CD14-positive monocyte (primary cell): ENCODE data around the gene LGALSL. TPM values are rescaled to one million over a fixed set of nuclear protein-coding genes. Genes with fewer than 3 reads are reported as not detected.

ENCODE experiments used
- DNase-seq, 3 donors: peaks; one replicate each; pipeline ENCODE4 v3.0.0-alpha.2; 2011 to 2022
- H2AFZ ChIP-seq: 2 replicates; pipeline ENCODE4 v1.6.0; 2012; ENCODE audit warnings: mild to moderate bottlenecking, low read depth, low read length, inconsistent platforms; ENCODE audit not compliant: insufficient read depth, poor library complexity, severe bottlenecking
- H3K27ac ChIP-seq, 2 donors: 1 replicate in 1 of 2; 2 replicates in 1 of 2; pipeline ENCODE4 v1.5.1; 2012 to 2013; ENCODE audit warnings: low read length in 2 of 2, control low read depth in 1 of 2, inconsistent platforms in 1 of 2, low read depth in 1 of 2, mild to moderate bottlenecking in 1 of 2
- H3K27me3 ChIP-seq, 2 donors: one replicate each; pipeline versions ENCODE4 v1.6.0 to v1.6.1; 2011 to 2013; ENCODE audit warnings: low read length in 2 of 2; ENCODE audit not compliant: control insufficient read depth in 2 of 2, insufficient read depth in 2 of 2
- H3K36me3 ChIP-seq, 2 donors: replicated peaks in 1 of 2; 1 replicate in 1 of 2; 2 replicates in 1 of 2; pipeline versions ENCODE4 v1.5.1 to v1.6.1; 2012 to 2013; ENCODE audit warnings: low read length in 2 of 2, control low read depth in 1 of 2, inconsistent platforms in 1 of 2, mild to moderate bottlenecking in 1 of 2; ENCODE audit not compliant: insufficient read depth in 2 of 2, control insufficient read depth in 1 of 2
- H3K4me1 ChIP-seq, 2 donors: 1 replicate in 1 of 2; 2 replicates in 1 of 2; pipeline versions ENCODE4 v1.5.1 to v1.6.1; 2012 to 2013; ENCODE audit warnings: low read length in 2 of 2, control low read depth in 1 of 2, inconsistent platforms in 1 of 2, mild to moderate bottlenecking in 1 of 2, moderate library complexity in 1 of 2; ENCODE audit not compliant: insufficient read depth in 2 of 2, control insufficient read depth in 1 of 2
- H3K4me2 ChIP-seq: replicated peaks from 2 replicates; pipeline ENCODE3; 2012; ENCODE audit warnings: low read length, moderate library complexity, mild to moderate bottlenecking; ENCODE audit not compliant: poor library complexity, severe bottlenecking; ENCODE audit errors: extremely low read depth
- H3K4me3 ChIP-seq, 3 experiments: fragments of 200-600 bp in 1 of 3; sonication (generic) in 1 of 3; replicated peaks in 1 of 3; 1 replicate in 2 of 3; 2 replicates in 1 of 3; pipeline ENCODE4 v1.5.1; 2011 to 2013; ENCODE audit warnings: low read length in 3 of 3, mild to moderate bottlenecking in 3 of 3, control low read depth in 2 of 3, low read depth in 2 of 3, inconsistent platforms in 1 of 3, moderate library complexity in 1 of 3
- H3K79me2 ChIP-seq: 2 replicates; pipeline ENCODE4 v1.6.0; 2012; ENCODE audit warnings: mild to moderate bottlenecking, control low read depth, inconsistent platforms, low read length, moderate library complexity; ENCODE audit not compliant: insufficient read depth
- H3K9ac ChIP-seq: 2 replicates; pipeline ENCODE4 v1.6.0; 2017; ENCODE audit warnings: low read length, mild to moderate bottlenecking; ENCODE audit not compliant: insufficient read depth, poor library complexity, severe bottlenecking
- H3K9me3 ChIP-seq, 2 donors: replicated peaks in 1 of 2; 1 replicate in 1 of 2; 2 replicates in 1 of 2; pipeline versions ENCODE4 v1.5.1 to v1.6.1; 2012 to 2013; ENCODE audit warnings: low read length in 2 of 2, control low read depth in 1 of 2; ENCODE audit not compliant: control insufficient read depth in 1 of 2, insufficient read depth in 1 of 2
- H4K20me1 ChIP-seq: 2 replicates; pipeline ENCODE4 v1.6.0; 2012; ENCODE audit warnings: mild to moderate bottlenecking, low read length, control low read depth, moderate library complexity; ENCODE audit not compliant: insufficient read depth
- H3K27ac Mint-ChIP-seq, 7 donors: one replicate each; pipeline ENCODE4 v1.8.0; 2020; ENCODE audit warnings: mild to moderate bottlenecking in 7 of 7, mixed read lengths in 7 of 7, moderate library complexity in 6 of 7, inconsistent platforms in 2 of 7
- H3K27me3 Mint-ChIP-seq, 3 donors: one replicate each; pipeline ENCODE4 v1.8.0; 2021 to 2022; ENCODE audit warnings: low read depth in 3 of 3, mild to moderate bottlenecking in 3 of 3, mixed read lengths in 3 of 3, moderate library complexity in 3 of 3, inconsistent platforms in 1 of 3
- H3K36me3 Mint-ChIP-seq, 2 donors: one replicate each; pipeline ENCODE4 v1.8.0; 2020; ENCODE audit warnings: mixed read lengths in 2 of 2, inconsistent platforms in 1 of 2, mild to moderate bottlenecking in 1 of 2
- H3K4me1 Mint-ChIP-seq: one replicate; pipeline ENCODE4 v1.8.0; 2020; ENCODE audit warnings: mild to moderate bottlenecking, mixed read lengths
- H3K4me3 Mint-ChIP-seq, 2 donors: one replicate each; pipeline ENCODE4 v1.8.0; 2020; ENCODE audit warnings: mild to moderate bottlenecking in 2 of 2, mixed read lengths in 2 of 2, moderate library complexity in 1 of 2
- H3K9me3 Mint-ChIP-seq, 7 donors: one replicate each; pipeline ENCODE4 v1.8.0; 2020 to 2022; ENCODE audit warnings: mixed read lengths in 7 of 7, mild to moderate bottlenecking in 6 of 7, moderate library complexity in 6 of 7, inconsistent platforms in 2 of 7
- CTCF ChIP-seq: fragments of 200-600 bp; IDR thresholded peaks from one replicate; pipeline ENCODE4 v1.8.0; 2022; ENCODE audit warnings: antibody characterized with exemption, mild to moderate bottlenecking
- WGBS: methylation state at CpG from one replicate; pipeline ENCODE4 v1.1.5; 2013; ENCODE audit warnings: missing lambda C conversion rate; ENCODE audit not compliant: insufficient coverage; 5-methylcytosine and 5-hydroxymethylcytosine counted together
- intact Hi-C, 2 donors: fragments of 100-400 bp; cut with micrococcal nuclease; formaldehyde crosslinking; loops; one replicate each; pipeline versions ENCODE4 v1.15.0 to v1.15.1; 2023
- polyA plus RNA-seq, 3 donors: library from polyadenylated mRNA; depleted of rRNA in 1 of 3; unstranded in 2 of 3; stranded (reverse) in 1 of 3; fragments of 300-500 nt in 2 of 3; fragments of >200 nt in 1 of 3; fragmentation: Illumina TruSeq in 2 of 3; gene quantifications; 1 replicate in 2 of 3; 2 replicates in 1 of 3; pipeline ENCODE4 v1.2.3, GENCODE V29; 2012 to 2021

LGALSL gene
- polyA plus RNA-seq, 3 donors, result 0.04 to 0.30 (median 0.22) TPM

GRCh38 chr2:64405581-64406406 is 48.2 kb upstream of the LGALSL start:
- peaks cover 0 to 5% (median 0%) of the 10 kb centered on the region in 3 donors for H3K27me3 Mint-ChIP-seq
- peaks cover 0 to 5% (median 0%) of the 10 kb centered on the region in 7 donors for H3K9me3 Mint-ChIP-seq
- Histone ChIP-seq H4K20me1 (no peaks in the 10 kb centered on the region), H3K9ac (no peak overlapping the region), H3K4me2 (no peak overlapping the region), H3K9me3 (no peaks in the 10 kb centered on the region), H3K27ac (no peak overlapping the region), H3K27me3 (no peaks in the 10 kb centered on the region), H2AFZ (no peak overlapping the region), H3K4me1 (peaks cover 3 to 7% of the 10 kb centered on the region in 2 donors), H3K4me3 (no peak overlapping the region), H3K36me3 (no peaks in the 10 kb centered on the region), H3K79me2 (no peaks in the 10 kb centered on the region)
- TF ChIP-seq CTCF, result no peak
- H3K36me3 Mint-ChIP-seq, result no peaks in the 10 kb centered on the region
- DNase-seq, result no peak
- no peak overlapping the region for H3K27ac Mint-ChIP-seq
- 64% methylated on average over 7 of the region's 11 CpGs for WGBS
- intact Hi-C loops, result no loop called here
- H3K4me3 Mint-ChIP-seq, result peak overlapping the region in 1 of 2 donors; percentile 20
- peaks cover 32% of the 10 kb centered on the region for H3K4me1 Mint-ChIP-seq

- Mint-ChIP-seq H3K27ac (no peak overlapping the region), H3K4me1 (peaks cover 32% of the 10 kb centered on the region), H3K36me3 (no peaks in the 10 kb centered on the region), H3K4me3 (no peak overlapping the region), H3K9me3 (peaks cover 0 to 5% (median 0%) of the 10 kb centered on the region in 7 donors), H3K27me3 (peaks cover 0 to 4% (median 0%) of the 10 kb centered on the region in 3 donors)
- Histone ChIP-seq H3K4me3 (no peak overlapping the region), H3K9ac (no peak overlapping the region), H3K79me2 (no peaks in the 10 kb centered on the region), H3K4me2 (no peak overlapping the region), H3K36me3 (no peaks in the 10 kb centered on the region), H4K20me1 (no peaks in the 10 kb centered on the region), H3K9me3 (no peaks in the 10 kb centered on the region), H2AFZ (no peak overlapping the region), H3K27ac (no peak overlapping the region), H3K4me1 (peaks cover 3 to 7% of the 10 kb centered on the region in 2 donors), H3K27me3 (no peaks in the 10 kb centered on the region)
- intact Hi-C loops, result no loop called here
- WGBS, result 100% methylated on average over 2 of the region's 2 CpGs
- TF ChIP-seq CTCF, result no peak
- DNase-seq, result no peak
Measured at GRCh38 chr2:64406407-64406774, 47.6 kb upstream of the LGALSL start.
